B cell (primary cell): ENCODE data around the gene OR5A2. TPM values are rescaled to one million over a fixed set of nuclear protein-coding genes. Genes with fewer than 3 reads are reported as not detected.
A peak's percentile ranks its signal among the peaks of the same experiment; 100 is the strongest.

Experiments used
- ATAC-seq: fragments of 200-7000 bp; cut with Tn5 transposase; one replicate; pipeline ENCODE4 v1.10.0; 2021; ENCODE audit warnings: low read depth, mild to moderate bottlenecking, moderate number of reproducible peaks, moderate library complexity
- CTCF ChIA-PET: fragments of 350-600 bp; sonication (Branson Sonifier 250); formaldehyde crosslinking; loops from one replicate; lab custom pipeline; 2021; ENCODE audit warnings: antibody characterized with exemption, inconsistent platforms; lab: Charles Lee
- POLR2A ChIA-PET: fragments of 350-600 bp; sonication (Branson Sonifier 250); formaldehyde crosslinking; loops from one replicate; lab custom pipeline; 2021; ENCODE audit warnings: antibody characterized with exemption; lab: Charles Lee
- DNase-seq: peaks from one replicate; pipeline ENCODE4 v3.0.0; 2013
- H2AFZ ChIP-seq: 2 replicates; pipeline ENCODE4 v1.6.1; 2012; ENCODE audit warnings: mild to moderate bottlenecking, low read depth, low read length; ENCODE audit not compliant: insufficient read depth, poor library complexity, severe bottlenecking
- H3K27ac ChIP-seq, 2 donors: 1 replicate in 1 of 2; 2 replicates in 1 of 2; pipeline ENCODE4 v1.5.1; 2012 to 2013; ENCODE audit warnings: low read length in 2 of 2, mild to moderate bottlenecking in 2 of 2, moderate library complexity in 1 of 2
- H3K27me3 ChIP-seq, 4 experiments: fragments of 200-600 bp in 1 of 4; sonication (generic) in 1 of 4; replicated peaks in 1 of 4; 1 replicate in 2 of 4; 2 replicates in 2 of 4; pipeline versions ENCODE4 v1.6.1 to v1.7.0; 2013 to 2016; ENCODE audit warnings: low read length in 3 of 4, mild to moderate bottlenecking in 2 of 4, mixed read lengths in 1 of 4, moderate library complexity in 1 of 4; ENCODE audit not compliant: insufficient read depth in 4 of 4, control insufficient read depth in 3 of 4; ENCODE audit errors: control extremely low read depth in 1 of 4
- H3K36me3 ChIP-seq, 2 experiments: replicated peaks in 1 of 2; 1 replicate in 1 of 2; 2 replicates in 1 of 2; pipeline versions ENCODE4 v1.6.1 to v1.7.1; 2013; ENCODE audit warnings: low read length in 1 of 2; ENCODE audit not compliant: insufficient read depth in 2 of 2, control insufficient read depth in 1 of 2; ENCODE audit errors: control extremely low read depth in 1 of 2, extremely low read depth in 1 of 2
- H3K4me1 ChIP-seq, 2 donors: fragments of 200-600 bp in 1 of 2; sonication (generic) in 1 of 2; 1 replicate in 1 of 2; 2 replicates in 1 of 2; pipeline versions ENCODE4 v1.5.1 to v1.6.1; 2013 to 2017; ENCODE audit warnings: low read length in 2 of 2; ENCODE audit not compliant: control insufficient read depth in 2 of 2, insufficient read depth in 2 of 2
- H3K4me2 ChIP-seq: replicated peaks from 2 replicates; pipeline ENCODE3; 2012; ENCODE audit warnings: mild to moderate bottlenecking, low read depth, low read length; ENCODE audit not compliant: poor library complexity, severe bottlenecking
- H3K4me3 ChIP-seq, 5 experiments: fragments of 200-600 bp in 1 of 5; sonication (generic) in 1 of 5; 1 replicate in 3 of 5; 2 replicates in 2 of 5; pipeline versions ENCODE4 v1.5.1 to v1.7.0; 2011 to 2016; ENCODE audit warnings: low read length in 4 of 5, mild to moderate bottlenecking in 4 of 5, low read depth in 2 of 5, control low read depth in 1 of 5, moderate library complexity in 1 of 5; ENCODE audit not compliant: insufficient read depth in 1 of 5; ENCODE audit errors: control extremely low read depth in 1 of 5, extremely low read depth in 1 of 5
- H3K79me2 ChIP-seq: fragments of 200-600 bp; sonication (generic); one replicate; pipeline ENCODE4 v1.6.0; 2016; ENCODE audit warnings: low read length; ENCODE audit not compliant: control insufficient read depth, insufficient read depth
- H3K9ac ChIP-seq: fragments of 200-600 bp; sonication (generic); 2 replicates; pipeline ENCODE4 v1.6.1; 2017; ENCODE audit warnings: mild to moderate bottlenecking, low read length, moderate library complexity
- H3K9me3 ChIP-seq, 3 donors: one replicate each; pipeline versions ENCODE4 v1.6.1 to v1.7.1; 2013; ENCODE audit warnings: low read length in 2 of 3; ENCODE audit not compliant: control insufficient read depth in 2 of 3, insufficient read depth in 1 of 3; ENCODE audit errors: control extremely low read depth in 1 of 3
- H4K20me1 ChIP-seq: 2 replicates; pipeline ENCODE4 v1.6.0; 2012; ENCODE audit warnings: mild to moderate bottlenecking, low read length; ENCODE audit not compliant: insufficient read depth, control insufficient read depth, poor library complexity, severe bottlenecking
- H3K27ac Mint-ChIP-seq: one replicate; pipeline ENCODE4 v1.8.0; 2021; ENCODE audit warnings: mixed read lengths
- H3K27me3 Mint-ChIP-seq: one replicate; pipeline ENCODE4 v1.8.0; 2021; ENCODE audit warnings: mixed read lengths
- H3K4me1 Mint-ChIP-seq: one replicate; pipeline ENCODE4 v1.8.0; 2021; ENCODE audit warnings: mixed read lengths
- H3K4me3 Mint-ChIP-seq: one replicate; pipeline ENCODE4 v1.8.0; 2021; ENCODE audit warnings: mixed read lengths
- H3K9me3 Mint-ChIP-seq: one replicate; pipeline ENCODE4 v1.8.0; 2022; ENCODE audit warnings: mixed read lengths; ENCODE audit not compliant: insufficient read depth
- CTCF ChIP-seq: fragments of 200-600 bp; IDR thresholded peaks from one replicate; pipeline ENCODE4 v1.8.0; 2022; ENCODE audit warnings: antibody characterized with exemption, mild to moderate bottlenecking
- EZH2 ChIP-seq: IDR thresholded peaks from 2 replicates; pipeline ENCODE4 v1.6.1; 2012; ENCODE audit warnings: borderline replicate concordance, low read depth, mild to moderate bottlenecking, moderate library complexity, low read length; ENCODE audit not compliant: insufficient read depth, poor library complexity, severe bottlenecking
- whole genome bisulfite sequencing: methylation state at CpG from one replicate; pipeline ENCODE4 v1.1.5; 2013; ENCODE audit warnings: missing lambda C conversion rate; ENCODE audit not compliant: insufficient coverage; 5-methylcytosine and 5-hydroxymethylcytosine counted together
- intact Hi-C: fragments of 100-400 bp; cut with micrococcal nuclease; formaldehyde crosslinking; loops from one replicate; pipeline ENCODE4 v1.10.0; 2022
- polyA minus RNA-seq: library from RNA; depleted of rRNA, polyadenylated mRNA; stranded (reverse); fragments of >200 nt; gene quantifications from 2 replicates; pipeline ENCODE4 v1.2.3, GENCODE V29; 2012
- polyA plus RNA-seq: library from polyadenylated mRNA; depleted of rRNA; stranded (reverse); fragments of >200 nt; gene quantifications from 2 replicates; pipeline ENCODE4 v1.2.3, GENCODE V29; 2012
- total RNA-seq, 2 donors: library from RNA; stranded (reverse); fragments of 120-200 nt in 1 of 2; gene quantifications; 1 replicate in 1 of 2; 2 replicates in 1 of 2; pipeline versions ENCODE4 v1.2.3 to v1.2.4, GENCODE V29; 2013 to 2022

OR5A2 gene
- total RNA-seq (not detected in 2 replicates), polyA plus RNA-seq (not detected in 2 replicates), polyA minus RNA-seq (0.07 TPM in 1 of 2 replicates, not detected in the other)
- not detected for total RNA-seq (2013)

- Histone ChIP-seq H4K20me1 (no peaks in the 10 kb centered on the region), H3K4me3 (no peak within 1 kb of the TSS), H3K4me2 (no peak within 1 kb of the TSS), H3K27me3 (no peaks in the 10 kb centered on the region), H3K79me2 (no peaks in the 10 kb centered on the region), H3K9ac (no peak within 1 kb of the TSS), H3K36me3 (no peaks in the 10 kb centered on the region), H2AFZ (no peak within 1 kb of the TSS), H3K4me1 (peaks cover 0 to 8% of the 10 kb centered on the region in 2 donors), H3K9me3 (no peaks in the 10 kb centered on the region), H3K27ac (no peak within 1 kb of the TSS)
- peaks cover 5% of the 10 kb centered on the region for H3K27me3 Mint-ChIP-seq
- ATAC-seq (no peak), DNase-seq (no peak)
- CTCF ChIA-PET: interaction anchor here (0.7 to 11.4 kb wide), 4 partner anchors 13 to 268 kb away, joined by 3 to 141 read pairs (median 6); partner anchors contain the start of gene DTX4
- no peaks in the 10 kb centered on the region for H3K9me3 Mint-ChIP-seq
- no peak within 1 kb of the TSS for H3K4me3 Mint-ChIP-seq
- peaks cover 9% of the 10 kb centered on the region for H3K4me1 Mint-ChIP-seq
- H3K27ac Mint-ChIP-seq: peak within 1 kb of the TSS; percentile 12
- no CpG with 5 or more reads among the region's 5 CpGs for WGBS
- POLR2A ChIA-PET: no interaction called here
- TF ChIP-seq CTCF (no peak), EZH2 (no peak)
- intact Hi-C loops: no loop called here
These were observed at the start of gene OR5A2 for GRCh38 chr11:59426361-59427067. Gene OR5A2, minus strand, starts transcription at chr11:59426413. Its CDS starts 3,460 bp downstream, at chr11:59422953.

- H3K9me3 ChIP-seq: no peaks in the 10 kb centered on the region
- intact Hi-C loops: no loop called here
- Mint-ChIP-seq H3K27me3 (peaks cover 17% of the 10 kb centered on the region), H3K4me3 (no peak overlapping the region), H3K9me3 (no peaks in the 10 kb centered on the region), H3K4me1 (peaks cover 10% of the 10 kb centered on the region), H3K27ac (no peak overlapping the region)
- no peaks in the 10 kb centered on the region for H3K79me2 ChIP-seq
- DNase-seq (no peak), ATAC-seq (no peak)
- H3K9ac ChIP-seq: no peak overlapping the region
- no peaks in the 10 kb centered on the region for H4K20me1 ChIP-seq
- peaks cover 4 to 5% of the 10 kb centered on the region in 2 donors for H3K4me1 ChIP-seq
- H3K4me3 ChIP-seq: no peak overlapping the region
- ChIA-PET POLR2A (no interaction called here), CTCF (no interaction called here)
- no peak for TF ChIP-seq EZH2
- no peak for TF ChIP-seq CTCF
- 42% methylated on average over 3 of the region's 9 CpGs for WGBS
- H3K27me3 ChIP-seq: no peaks in the 10 kb centered on the region
- H3K36me3 ChIP-seq: no peaks in the 10 kb centered on the region
- H3K27ac ChIP-seq: no peak overlapping the region
- no peak overlapping the region for H3K4me2 ChIP-seq
- no peak overlapping the region for H2AFZ ChIP-seq
These were observed 49.0 kb upstream of the OR5A2 start for GRCh38 chr11:59475176-59475575.
